Mesodermal cell (in vitro differentiated cells): ENCODE data around the gene SEC14L2. TPM values are rescaled to one million over a fixed set of nuclear protein-coding genes. Genes with fewer than 3 reads are reported as not detected.

Source experiments
- H3K27ac ChIP-seq: 2 replicates; pipeline ENCODE4 v1.7.0; 2013; ENCODE audit warnings: mild to moderate bottlenecking, low read depth, low read length, moderate library complexity; ENCODE audit not compliant: severe bottlenecking
- H3K36me3 ChIP-seq: 2 replicates; pipeline ENCODE4 v1.7.1; 2013; ENCODE audit warnings: mild to moderate bottlenecking, low read length, moderate library complexity; ENCODE audit not compliant: control insufficient read depth, insufficient read depth
- H3K4me1 ChIP-seq: one replicate; pipeline ENCODE4 v1.7.1; 2013; ENCODE audit warnings: mild to moderate bottlenecking, low read length; ENCODE audit not compliant: insufficient read depth, control insufficient read depth, poor library complexity, severe bottlenecking
- H3K4me3 ChIP-seq: 2 replicates; pipeline ENCODE4 v1.7.0; 2013; ENCODE audit warnings: low read length, control low read depth, mild to moderate bottlenecking; ENCODE audit not compliant: insufficient read depth, poor library complexity, severe bottlenecking; ENCODE audit errors: extremely low read depth
- H3K9me3 ChIP-seq: 2 replicates; pipeline ENCODE4 v1.7.1; 2013; ENCODE audit warnings: mild to moderate bottlenecking, low read length, moderate library complexity; ENCODE audit not compliant: control insufficient read depth
- WGBS, 2 experiments: methylation state at CpG; one replicate each; pipeline ENCODE4 v1.1.5; 2013; ENCODE audit warnings: missing lambda C conversion rate in 2 of 2; ENCODE audit not compliant: insufficient coverage in 2 of 2; 5-methylcytosine and 5-hydroxymethylcytosine counted together
- polyA plus RNA-seq, 2 experiments: library from polyadenylated mRNA; stranded (reverse); fragments of 50-300 nt; gene quantifications; one replicate each; pipeline ENCODE4 v1.2.3, GENCODE V29; 2013

SEC14L2 gene
- 11.6 TPM for polyA plus RNA-seq (2013, experiment 1 of 2)
- polyA plus RNA-seq (2013, experiment 2 of 2), result 11.4 TPM

DNA sequence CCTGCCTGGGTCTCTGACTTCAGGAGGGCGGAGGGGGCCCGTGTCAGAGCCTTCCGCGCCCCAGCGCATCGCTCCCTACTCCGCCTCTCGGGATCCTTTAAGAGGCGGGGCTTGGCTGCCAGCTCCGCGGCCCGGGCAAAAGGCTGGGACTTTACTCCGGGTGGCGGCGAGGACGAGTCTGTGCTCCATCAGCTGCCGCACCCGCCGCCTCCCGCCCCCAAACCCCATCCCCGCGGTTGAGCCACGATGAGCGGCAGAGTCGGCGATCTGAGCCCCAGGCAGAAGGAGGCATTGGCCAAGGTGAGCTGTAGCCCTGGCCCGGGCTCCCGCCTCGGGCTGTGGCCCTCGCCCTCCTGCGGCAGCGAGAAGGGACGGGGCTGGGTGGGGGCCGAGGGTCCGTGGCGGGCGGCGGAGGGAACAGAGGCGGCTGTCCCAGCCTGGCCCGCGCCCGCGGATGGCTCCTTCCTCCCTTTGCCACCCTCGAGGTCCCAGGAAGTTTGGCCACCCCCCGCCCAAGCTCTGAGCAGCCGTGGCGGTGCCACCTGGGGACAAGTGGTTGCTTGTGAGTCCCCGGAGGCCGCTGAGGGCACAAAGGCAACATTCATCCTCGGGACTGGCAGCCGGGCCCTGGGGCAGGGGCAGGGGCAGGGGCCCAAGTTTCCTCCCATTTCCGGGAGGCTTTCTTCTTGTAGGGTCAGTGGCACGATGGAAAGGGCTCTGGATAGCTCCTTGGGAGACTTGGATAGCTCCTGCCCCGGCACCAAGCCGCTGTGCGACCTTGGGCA lies at the start of gene SEC14L2:
TSS of gene SEC14L2 (plus strand) at position 148 of the 785 bp plus-strand sequence. CDS start at position 247, 99 bp downstream.
- Histone ChIP-seq H3K4me1 (peaks cover 27% of the 10 kb centered on the region), H3K36me3 (peaks cover 3% of the 10 kb centered on the region), H3K4me3 (peak within 1 kb of the TSS; percentile 65), H3K9me3 (no peaks in the 10 kb centered on the region), H3K27ac (no peak within 1 kb of the TSS)
- 1 to 2% methylated on average over 23 to 48 of the region's 56 CpGs for WGBS, 2 experiments

DNA sequence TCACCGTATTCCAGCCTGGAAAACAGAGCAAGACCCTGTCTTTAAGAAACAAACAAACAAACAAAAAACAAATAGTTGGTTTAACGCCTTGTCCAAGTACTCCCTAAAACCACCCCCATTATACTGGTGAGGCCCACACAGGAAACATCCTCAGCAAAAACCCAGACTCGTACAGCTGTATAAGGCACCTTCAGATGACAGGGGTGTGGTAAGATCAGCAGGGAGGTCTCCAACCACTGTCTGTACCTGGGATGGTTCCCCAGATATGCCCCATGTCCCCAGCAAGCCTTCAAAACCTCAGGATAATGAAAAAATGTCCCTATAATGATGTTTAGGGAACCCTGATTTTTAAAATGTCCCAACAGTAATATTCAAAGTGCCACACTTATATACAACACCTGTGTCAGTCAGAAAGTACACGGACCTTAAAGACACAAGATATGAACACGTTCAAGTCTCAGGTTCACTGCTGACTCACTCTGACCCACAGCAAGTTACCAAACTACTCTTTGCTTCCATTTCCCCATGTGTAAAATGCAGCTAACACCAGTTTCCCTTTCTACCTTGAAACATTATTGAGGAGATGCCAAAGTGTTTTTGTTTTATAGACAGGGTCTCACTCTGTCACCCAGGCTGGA lies 49.4 kb upstream of the SEC14L2 start:
- H3K4me1 ChIP-seq, result no peaks in the 10 kb centered on the region
- H3K9me3 ChIP-seq, result no peaks in the 10 kb centered on the region
- H3K36me3 ChIP-seq, result peaks cover 99% of the 10 kb centered on the region
- H3K4me3 ChIP-seq, result no peak overlapping the region
- H3K27ac ChIP-seq, result no peak overlapping the region
- 94 to 100% methylated on average over 3 to 5 of the region's 5 CpGs for WGBS, 2 experiments

DNA sequence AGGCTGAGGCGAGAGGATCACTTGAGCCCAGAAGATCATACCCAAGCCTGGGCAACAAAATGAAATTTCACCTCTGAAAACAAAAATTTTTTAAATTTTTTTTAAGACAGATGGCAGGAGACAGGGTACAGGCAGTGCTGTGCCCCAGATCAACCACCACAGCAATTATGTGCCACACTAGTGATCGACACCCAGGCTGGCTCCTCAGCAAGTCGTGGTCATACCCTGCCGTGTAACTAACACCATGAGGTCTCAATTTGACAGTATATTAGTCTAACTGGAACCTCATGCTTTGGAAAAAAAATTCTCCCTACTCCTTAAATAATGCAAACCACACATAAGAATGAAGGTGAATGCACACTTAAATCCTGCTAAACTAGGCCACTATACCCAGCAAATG lies 48.4 kb upstream of the SEC14L2 start:
- 98 to 100% methylated on average over 3 to 4 of the region's 4 CpGs for WGBS, 2 experiments
- Histone ChIP-seq H3K36me3 (peaks cover 96% of the 10 kb centered on the region), H3K4me3 (no peak overlapping the region), H3K9me3 (no peaks in the 10 kb centered on the region), H3K27ac (no peak overlapping the region), H3K4me1 (no peaks in the 10 kb centered on the region)

DNA sequence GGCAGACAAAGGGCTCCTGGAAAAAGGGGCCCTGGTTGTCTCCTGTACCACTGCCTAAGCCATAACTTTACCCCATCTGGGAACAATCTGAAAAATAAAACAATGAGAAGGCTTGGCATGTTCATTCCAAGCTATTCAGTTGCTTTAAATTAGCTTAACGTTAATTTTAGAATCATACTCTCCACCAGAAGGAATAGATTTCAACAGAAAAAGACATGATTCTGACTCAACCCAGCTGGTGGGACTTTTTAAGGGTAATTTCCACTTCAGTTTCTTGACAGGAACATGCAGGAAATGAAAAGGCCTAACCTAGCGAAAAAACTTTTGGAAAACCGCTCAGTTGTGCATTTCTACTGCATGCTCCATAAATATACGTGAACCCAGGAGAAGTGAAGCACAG lies 48.0 kb upstream of the SEC14L2 start:
- Histone ChIP-seq H3K4me1 (no peaks in the 10 kb centered on the region), H3K4me3 (no peak overlapping the region), H3K36me3 (peaks cover 96% of the 10 kb centered on the region), H3K27ac (no peak overlapping the region), H3K9me3 (no peaks in the 10 kb centered on the region)
- WGBS, 2 experiments, result 96 to 100% methylated on average over 4 of the region's 4 CpGs

DNA sequence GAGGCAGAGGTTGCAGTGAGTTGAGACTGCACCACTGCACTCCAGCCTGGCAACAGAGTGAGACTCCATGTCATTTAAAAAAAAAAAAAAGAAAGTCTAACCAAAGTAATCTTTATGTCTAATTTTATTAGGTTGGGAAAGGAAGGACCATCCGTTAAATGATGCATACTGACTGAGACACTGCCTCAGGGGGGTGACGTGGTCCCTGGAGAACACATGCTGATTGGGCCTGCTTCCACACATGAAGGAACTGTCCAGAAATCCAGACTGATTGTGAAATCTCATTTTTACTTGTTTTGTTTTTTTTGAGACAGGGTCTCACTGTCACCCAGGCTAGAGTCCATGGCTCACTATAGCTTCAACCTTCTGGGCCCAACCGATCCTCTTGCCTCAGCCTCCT lies 45.6 kb upstream of the SEC14L2 start:
- Histone ChIP-seq H3K27ac (no peak overlapping the region), H3K4me1 (peaks cover 4% of the 10 kb centered on the region), H3K4me3 (no peak overlapping the region), H3K36me3 (peaks cover 76% of the 10 kb centered on the region), H3K9me3 (no peaks in the 10 kb centered on the region)
- WGBS, 2 experiments, result 92 to 98% methylated on average over 3 of the region's 3 CpGs

DNA sequence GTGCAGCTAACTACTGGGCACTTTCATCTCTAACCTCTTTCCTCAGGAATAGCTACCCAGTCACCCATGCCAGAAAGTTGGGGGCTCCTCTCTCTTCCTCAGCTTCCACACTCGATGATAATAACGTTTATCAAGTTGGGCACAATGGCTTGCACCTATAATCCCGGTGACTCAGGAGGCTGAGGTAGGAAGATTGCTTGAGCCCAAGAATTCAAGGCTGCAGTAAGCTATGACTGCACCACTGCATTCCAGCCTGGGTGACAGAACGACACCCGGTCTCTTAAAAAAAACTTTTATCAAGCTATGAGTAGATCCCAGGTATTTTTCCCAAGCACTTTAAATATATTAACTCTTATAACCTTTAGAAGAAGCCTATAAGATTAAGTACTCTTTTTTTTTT lies 42.2 kb upstream of the SEC14L2 start:
- no peaks in the 10 kb centered on the region for H3K9me3 ChIP-seq
- no peak overlapping the region for H3K4me3 ChIP-seq
- peaks cover 9% of the 10 kb centered on the region for H3K4me1 ChIP-seq
- WGBS, 2 experiments, result 93% methylated on average over 3 of the region's 5 CpGs; no CpG with 5 or more reads in 1 of the 2 experiments
- peaks cover 43% of the 10 kb centered on the region for H3K36me3 ChIP-seq
- no peak overlapping the region for H3K27ac ChIP-seq

DNA sequence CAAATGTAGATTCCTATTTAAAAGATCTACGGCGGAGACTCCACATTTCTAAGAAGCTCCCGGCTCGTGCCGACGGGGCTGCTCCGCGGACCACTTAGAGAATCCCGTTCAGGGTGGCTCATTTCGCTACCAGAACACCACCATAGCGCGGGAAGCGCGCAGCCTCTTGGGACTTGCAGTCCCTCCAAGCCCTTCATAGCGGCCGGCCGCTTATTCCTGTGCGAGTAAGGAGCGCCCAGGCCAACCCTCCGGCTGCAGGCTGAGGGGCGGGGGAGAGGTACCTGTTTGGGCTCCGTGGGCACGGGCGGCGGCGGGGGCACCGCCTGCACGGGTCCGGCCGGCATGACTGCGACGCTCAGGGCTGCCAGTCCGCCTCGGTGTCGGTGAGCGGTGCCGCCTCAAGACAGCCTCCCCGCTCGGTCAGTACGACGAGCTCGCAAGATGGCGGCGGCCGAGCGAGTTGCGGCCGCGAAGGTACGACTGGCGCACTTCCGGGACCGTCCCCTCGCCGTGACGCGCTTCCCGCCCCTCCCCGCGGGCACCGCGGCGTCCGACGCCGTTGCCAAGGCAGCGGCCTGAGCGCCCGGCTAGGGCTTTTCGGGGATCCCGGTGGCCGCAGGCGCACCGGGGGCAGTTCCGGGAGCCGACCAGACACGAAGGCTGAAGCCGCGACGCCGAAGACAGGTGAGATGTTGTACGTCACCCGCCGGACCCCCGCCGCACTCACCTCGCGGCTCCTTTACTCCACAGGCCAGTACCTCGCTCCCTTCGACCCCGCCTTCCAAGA lies 40.2 kb upstream of the SEC14L2 start, which contains the start of the genes CCDC157 and SF3A1:
TSS of gene CCDC157 (plus strand) at position 559 of the 787 bp plus-strand sequence. CDS start 8,994 bp downstream, outside the sequence.
TSS of gene SF3A1 (minus strand) at position 446 of the 787 bp plus-strand sequence. CDS start at position 344, 102 bp downstream.
- no peaks in the 10 kb centered on the region for H3K9me3 ChIP-seq
- WGBS, 2 experiments, result 0 to 1% methylated on average over 76 to 87 of the region's 91 CpGs

DNA sequence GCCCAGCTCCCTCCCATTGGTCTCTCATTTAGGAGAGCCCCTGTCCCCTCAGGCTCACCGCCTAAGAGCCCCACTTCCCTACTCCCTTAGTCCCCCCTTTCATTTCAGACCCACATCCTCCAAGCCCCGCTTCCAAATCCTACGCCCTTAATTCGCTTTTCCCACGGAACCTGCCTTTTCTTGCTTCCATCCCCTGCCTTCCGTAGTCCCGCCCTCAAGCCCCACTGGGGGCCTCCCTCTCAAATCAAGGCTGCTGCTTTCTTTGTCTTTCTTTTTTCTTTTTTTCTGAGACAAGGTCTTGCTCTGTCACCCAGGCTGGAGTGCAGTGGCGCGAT lies 39.6 kb upstream of the SEC14L2 start:
- 0 to 4% methylated on average over 9 of the region's 9 CpGs for WGBS, 2 experiments
- Histone ChIP-seq H3K4me3 (peak overlapping the region; percentile 70), H3K9me3 (no peaks in the 10 kb centered on the region), H3K36me3 (peaks cover 18% of the 10 kb centered on the region), H3K4me1 (peaks cover 9% of the 10 kb centered on the region), H3K27ac (peak overlapping the region; percentile 97)

More for the DNA sequence above, 40.2 kb upstream of the SEC14L2 start, which contains the start of the genes CCDC157 and SF3A1:
- Histone ChIP-seq H3K27ac (peak within 1 kb of the TSS; percentile 97), H3K4me1 (peaks cover 9% of the 10 kb centered on the region), H3K36me3 (peaks cover 23% of the 10 kb centered on the region), H3K4me3 (peak within 1 kb of the TSS; percentile 70)

DNA sequence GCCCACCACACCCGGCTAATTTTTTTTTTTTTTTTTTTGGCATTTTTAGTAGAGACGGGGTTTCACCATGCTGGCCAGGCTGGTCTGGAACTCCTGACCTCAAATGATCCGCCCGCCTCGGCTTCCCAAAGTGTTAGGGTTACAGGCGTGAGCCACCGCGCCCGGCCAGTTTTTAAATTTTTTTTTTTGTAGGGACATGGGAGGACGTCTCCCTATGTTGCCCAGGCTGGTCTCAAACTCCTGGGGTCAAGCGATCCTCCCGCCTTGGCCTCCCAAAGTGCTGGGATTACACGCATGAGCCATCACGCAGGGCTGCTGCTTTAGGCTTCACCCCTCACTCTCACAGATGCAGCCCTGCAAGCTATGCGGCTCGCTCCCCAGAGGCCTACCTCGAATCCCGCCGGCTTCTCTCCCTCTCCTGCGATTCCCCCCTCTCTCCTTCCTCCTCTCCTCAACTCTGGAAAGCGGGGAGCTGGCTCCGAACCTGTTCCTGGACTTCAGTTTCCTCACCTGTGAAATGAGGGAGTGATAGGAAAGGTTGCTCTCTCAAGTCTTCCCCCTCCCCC lies 39.1 kb upstream of the SEC14L2 start:
- H3K4me3 ChIP-seq, result peak overlapping the region; percentile 70
- WGBS, 2 experiments, result 61 to 69% methylated on average over 16 to 17 of the region's 22 CpGs
- H3K36me3 ChIP-seq, result peaks cover 12% of the 10 kb centered on the region
- no peak overlapping the region for H3K27ac ChIP-seq
- H3K9me3 ChIP-seq, result no peaks in the 10 kb centered on the region
- H3K4me1 ChIP-seq, result peaks cover 9% of the 10 kb centered on the region

DNA sequence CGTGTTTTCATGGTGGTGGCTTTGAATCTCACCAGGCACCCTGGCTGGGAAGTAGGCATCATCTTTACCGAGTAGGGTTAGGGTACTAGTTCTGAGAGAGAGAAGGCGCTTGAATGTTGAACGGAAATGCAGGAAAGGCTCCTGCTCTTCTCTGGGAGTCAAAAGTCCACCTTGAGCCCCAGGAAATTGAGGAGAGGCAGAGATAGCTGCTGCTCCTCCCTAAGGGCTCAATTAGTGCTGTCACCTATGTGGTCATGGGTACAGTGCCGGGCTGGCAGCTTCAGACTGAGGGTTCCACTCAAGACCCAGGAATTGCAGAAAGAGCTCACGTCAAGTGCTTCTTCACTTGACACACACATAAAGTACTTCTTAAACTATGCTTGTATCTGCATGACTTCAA lies 38.3 kb upstream of the SEC14L2 start:
- Histone ChIP-seq H3K4me3 (no peak overlapping the region), H3K27ac (no peak overlapping the region), H3K36me3 (peaks cover 6% of the 10 kb centered on the region), H3K4me1 (peaks cover 9% of the 10 kb centered on the region), H3K9me3 (no peaks in the 10 kb centered on the region)
- WGBS, 2 experiments, result 89 to 90% methylated on average over 5 to 6 of the region's 6 CpGs
